Ovary (tissue), 9 donors: ENCODE data around the gene GMEB2. TPM values are rescaled to one million over a fixed set of nuclear protein-coding genes. Genes with fewer than 3 reads are reported as not detected.
"Not testable (repeated sequence)": the region's sequence is repeated elsewhere in the genome, so short reads cannot be mapped to it uniquely, and the experiment has no call there.

ENCODE experiments used
- DNase-seq, 5 donors: peaks; one replicate each; pipeline ENCODE4 v3.0.0-alpha.2; 2019 to 2020
- H3K27ac ChIP-seq, 2 donors: fragments of 200-600 bp; one replicate each; pipeline versions ENCODE4 v1.5.1 to v1.8.0; 2019 to 2022
- H3K27me3 ChIP-seq: fragments of 200-600 bp; one replicate; pipeline ENCODE4 v1.8.0; 2022
- H3K36me3 ChIP-seq: fragments of 200-600 bp; sonication (generic); one replicate; pipeline ENCODE4 v1.5.1; 2019
- H3K4me1 ChIP-seq: one replicate; pipeline ENCODE4 v1.8.1; 2013; ENCODE audit warnings: mild to moderate bottlenecking, moderate library complexity; ENCODE audit not compliant: insufficient read depth
- H3K4me3 ChIP-seq: fragments of 200-600 bp; sonication (generic); one replicate; pipeline ENCODE4 v1.5.1; 2017
- H3K9me3 ChIP-seq, 2 donors: fragments of 200-600 bp in 1 of 2; sonication (generic) in 1 of 2; one replicate each; pipeline versions ENCODE4 v1.5.1 to v1.8.1; 2013 to 2019; ENCODE audit warnings: mild to moderate bottlenecking in 1 of 2, moderate library complexity in 1 of 2
- CTCF ChIP-seq, 3 donors: fragments of 450-650 bp in 2 of 3; fragments of 200-600 bp in 1 of 3; IDR thresholded peaks; one replicate each; pipeline versions ENCODE4 v1.5.1 to v1.8.0; 2016 to 2022; ENCODE audit warnings: antibody characterized with exemption in 3 of 3, mild to moderate bottlenecking in 1 of 3
- EP300 ChIP-seq: sonication (generic); formaldehyde crosslinking; IDR thresholded peaks from one replicate; pipeline ENCODE4 v1.6.1; 2017; ENCODE audit warnings: antibody characterized with exemption
- POLR2A ChIP-seq: fragments of 450-650 bp; IDR thresholded peaks from one replicate; pipeline ENCODE4 v1.6.1; 2017; ENCODE audit warnings: antibody characterized with exemption, mild to moderate bottlenecking, moderate library complexity
- WGBS, 3 donors: extraction: QIAGEN DNeasy Blood & Tissue Kit in 1 of 3; methylation state at CpG; one replicate each; pipeline versions ENCODE4 v1.1.5 to v1.1.7; 2013 to 2017; 5-methylcytosine and 5-hydroxymethylcytosine counted together
- intact Hi-C, 4 donors: fragments of 100-400 bp; cut with DNase I; formaldehyde crosslinking; loops; one replicate each; pipeline versions ENCODE4 v1.11.0 to v1.15.1; 2022 to 2023
- polyA plus RNA-seq, 2 donors: library from polyadenylated mRNA; stranded (reverse); fragments of 200-250 nt in 1 of 2; fragments of 350-450 nt in 1 of 2; fragmentation: Illumina TruSeq in 1 of 2; extraction: RNeasy Lipid Tissue Mini Kit (QIAGEN cat#74804) in 1 of 2; gene quantifications; one replicate each; pipeline ENCODE4 v1.2.3, GENCODE V29; 2013 to 2014
- total RNA-seq, 7 donors: library from RNA; depleted of rRNA in 2 of 7; stranded (reverse); fragments of >200 nt in 2 of 7; fragmentation: NEBNext Ultra II Directional in 3 of 7; extraction: Animal tissue kit (Norgen Biotek cat#: 25700) in 3 of 7; gene quantifications; one replicate each; pipeline versions ENCODE4 v1.1.0 to v1.2.4, GENCODE V29; 2016 to 2023
- donor health status: DM: no; HTN: no; CAD: no; lungs with moderate emphysema.
- donor health status: DM: no; HTN: no; CAD: no.
- donor health status: Bipolar disorder and iron deficiency.
- donor health status: DM: yes; HTN: yes; CAD: no.
- donor health status: DM: no; HTN: no; CAD: no.
- donor health status: DM: yes; HTN: yes; CAD: no.

GMEB2 gene
- total and polyA plus RNA-seq, 9 donors: 4.1 to 14.7 (median 9.7) TPM

GRCh38 chr20:63602321-63602720, 24.6 kb downstream of the GMEB2 start:
- TF ChIP-seq EP300 (no peak), CTCF (IDR thresholded peaks at IDR 0.05) (no peak), POLR2A (no peak)
- 87 to 95% (median 90%) methylated on average over 3 of the region's 3 CpGs for WGBS, 3 donors
- intact Hi-C loops: no loop called here
- Histone ChIP-seq H3K27me3 (no peaks in the 10 kb centered on the region), H3K9me3 (no peaks in the 10 kb centered on the region), H3K27ac (no peak overlapping the region), H3K36me3 (no peaks in the 10 kb centered on the region), H3K4me3 (no peak overlapping the region), H3K4me1 (no peaks in the 10 kb centered on the region)
- no peak for DNase-seq

- H3K27ac ChIP-seq, H3K4me1 ChIP-seq, H3K9me3 ChIP-seq, H3K4me3 ChIP-seq, DNase-seq, H3K27me3 ChIP-seq, H3K36me3 ChIP-seq, intact Hi-C loops: not testable (repeated sequence)
- 76 to 95% (median 90%) methylated on average over 8 of the region's 8 CpGs for WGBS, 3 donors
Observed at GRCh38 chr20:63601679-63602078, 25.2 kb downstream of the GMEB2 start.

- intact Hi-C loops: no loop called here
- no peaks in the 10 kb centered on the region for H3K27me3 ChIP-seq
- 89 to 94% (median 93%) methylated on average over 27 of the region's 27 CpGs for WGBS, 3 donors
- no peak overlapping the region for H3K27ac ChIP-seq
- TF ChIP-seq POLR2A: no peak
- TF ChIP-seq CTCF (IDR thresholded peaks at IDR 0.05): no peak
- no peak for TF ChIP-seq EP300
- no peaks in the 10 kb centered on the region for H3K9me3 ChIP-seq
- H3K36me3 ChIP-seq: no peaks in the 10 kb centered on the region
- no peak for DNase-seq
- no peaks in the 10 kb centered on the region for H3K4me1 ChIP-seq
- no peak overlapping the region for H3K4me3 ChIP-seq
Observed at GRCh38 chr20:63599396-63600050, 27.4 kb downstream of the GMEB2 start.

- H3K27me3 ChIP-seq: no peaks in the 10 kb centered on the region
- no peak for DNase-seq
- no peaks in the 10 kb centered on the region for H3K9me3 ChIP-seq
- H3K4me3 ChIP-seq: no peak overlapping the region
- 82 to 88% (median 85%) methylated on average over 33 of the region's 33 CpGs for WGBS, 3 donors
- no peak overlapping the region for H3K27ac ChIP-seq
- intact Hi-C loops: no loop called here
- no peaks in the 10 kb centered on the region for H3K4me1 ChIP-seq
- H3K36me3 ChIP-seq: no peaks in the 10 kb centered on the region
- TF ChIP-seq POLR2A: no peak
- TF ChIP-seq CTCF (IDR thresholded peaks at IDR 0.05): no peak
- TF ChIP-seq EP300: no peak
Observed at GRCh38 chr20:63598479-63599395, 28.2 kb downstream of the GMEB2 start.
